Measurements from ENCODE around the gene BAZ2B.
"Not testable (repeated sequence)": the region's sequence is repeated elsewhere in the genome, so short reads cannot be mapped to it uniquely, and the experiment has no call there.

Gene BAZ2B, protein sequence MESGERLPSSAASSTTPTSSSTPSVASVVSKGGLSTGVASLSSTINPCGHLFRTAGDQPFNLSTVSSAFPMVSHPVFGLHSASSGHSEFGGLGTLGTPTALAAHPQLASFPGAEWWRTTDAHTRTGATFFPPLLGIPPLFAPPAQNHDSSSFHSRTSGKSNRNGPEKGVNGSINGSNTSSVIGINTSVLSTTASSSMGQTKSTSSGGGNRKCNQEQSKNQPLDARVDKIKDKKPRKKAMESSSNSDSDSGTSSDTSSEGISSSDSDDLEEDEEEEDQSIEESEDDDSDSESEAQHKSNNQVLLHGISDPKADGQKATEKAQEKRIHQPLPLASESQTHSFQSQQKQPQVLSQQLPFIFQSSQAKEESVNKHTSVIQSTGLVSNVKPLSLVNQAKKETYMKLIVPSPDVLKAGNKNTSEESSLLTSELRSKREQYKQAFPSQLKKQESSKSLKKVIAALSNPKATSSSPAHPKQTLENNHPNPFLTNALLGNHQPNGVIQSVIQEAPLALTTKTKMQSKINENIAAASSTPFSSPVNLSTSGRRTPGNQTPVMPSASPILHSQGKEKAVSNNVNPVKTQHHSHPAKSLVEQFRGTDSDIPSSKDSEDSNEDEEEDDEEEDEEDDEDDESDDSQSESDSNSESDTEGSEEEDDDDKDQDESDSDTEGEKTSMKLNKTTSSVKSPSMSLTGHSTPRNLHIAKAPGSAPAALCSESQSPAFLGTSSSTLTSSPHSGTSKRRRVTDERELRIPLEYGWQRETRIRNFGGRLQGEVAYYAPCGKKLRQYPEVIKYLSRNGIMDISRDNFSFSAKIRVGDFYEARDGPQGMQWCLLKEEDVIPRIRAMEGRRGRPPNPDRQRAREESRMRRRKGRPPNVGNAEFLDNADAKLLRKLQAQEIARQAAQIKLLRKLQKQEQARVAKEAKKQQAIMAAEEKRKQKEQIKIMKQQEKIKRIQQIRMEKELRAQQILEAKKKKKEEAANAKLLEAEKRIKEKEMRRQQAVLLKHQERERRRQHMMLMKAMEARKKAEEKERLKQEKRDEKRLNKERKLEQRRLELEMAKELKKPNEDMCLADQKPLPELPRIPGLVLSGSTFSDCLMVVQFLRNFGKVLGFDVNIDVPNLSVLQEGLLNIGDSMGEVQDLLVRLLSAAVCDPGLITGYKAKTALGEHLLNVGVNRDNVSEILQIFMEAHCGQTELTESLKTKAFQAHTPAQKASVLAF (N-terminal part only)

DNA sequence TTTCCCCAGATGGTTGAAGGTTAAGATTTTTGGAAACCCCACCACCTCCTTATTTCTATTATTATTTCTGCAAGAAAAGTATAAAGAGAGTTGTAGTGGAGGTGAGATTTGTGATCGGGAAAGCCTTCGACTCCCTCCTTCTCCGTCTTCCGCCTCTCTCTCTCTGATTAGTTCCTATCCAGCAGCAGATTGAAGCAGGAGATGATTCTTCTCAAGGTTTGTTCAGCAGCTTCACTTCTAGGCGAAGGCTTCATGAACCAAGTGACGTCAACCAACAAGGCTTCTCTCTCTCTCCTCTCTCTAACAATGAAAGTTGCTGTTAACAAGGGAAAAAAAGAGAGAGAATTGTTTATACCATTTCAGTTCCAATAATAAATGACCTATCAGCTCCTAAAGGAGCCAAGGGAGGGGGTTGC, at the start of gene BAZ2B:
BAZ2B (minus strand) TSS at position 263 of the 416 bp plus-strand sequence. CDS start 137,829 bp downstream, outside the sequence.
- peak; percentile 64 for DNase-seq (ENCODE audit: low read depth)

GRCh38 chr2:159661286-159661685, 44.9 kb upstream of the BAZ2B start:
- DNase-seq (ENCODE audit: low read depth), result no peak

DNA sequence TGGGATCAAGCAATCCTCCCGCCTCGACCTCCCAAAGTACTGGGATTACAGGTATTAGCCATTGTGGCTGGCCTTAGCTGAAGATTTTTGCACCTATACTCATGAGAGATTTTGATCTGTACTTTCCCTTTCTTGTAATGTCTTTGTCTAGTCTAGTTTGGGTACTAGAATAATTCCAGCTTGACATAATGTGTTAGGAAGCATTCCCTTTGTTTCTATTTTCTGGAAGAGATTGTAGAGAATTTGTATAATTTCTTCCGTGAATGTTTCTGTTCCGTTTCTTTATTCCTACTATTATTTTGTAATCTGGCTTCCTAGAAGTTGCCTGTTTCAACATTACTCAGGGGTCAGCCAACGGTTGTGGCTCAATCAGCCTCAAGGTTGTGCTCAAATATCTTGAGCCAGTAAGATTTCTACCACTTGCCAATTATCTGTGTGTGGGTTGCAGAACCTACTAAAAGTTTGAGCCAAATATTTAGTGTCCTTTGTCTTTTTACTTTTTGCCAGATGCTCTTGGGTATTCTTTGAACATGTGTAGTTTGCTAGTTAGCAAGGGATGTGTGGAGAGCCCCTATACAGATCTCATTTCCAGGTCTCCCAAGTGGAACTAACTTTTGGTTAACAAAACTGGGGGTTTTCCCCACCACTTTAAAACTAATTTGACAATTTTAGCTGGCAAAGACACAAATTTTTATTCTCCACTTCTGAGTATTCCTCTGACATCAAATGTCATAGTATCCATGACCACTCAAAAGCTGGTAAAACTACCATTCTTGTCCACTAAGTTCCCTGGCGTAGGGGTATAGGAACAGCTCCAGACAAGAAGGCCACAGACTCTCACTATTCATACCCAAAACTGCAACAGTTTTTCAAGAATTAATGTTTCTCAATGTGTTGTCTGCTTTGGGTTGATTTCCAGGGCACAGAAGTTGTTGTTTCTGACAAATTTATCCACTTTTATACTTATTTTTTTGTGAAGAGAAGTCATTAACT, 42.8 kb upstream of the BAZ2B start:
- peak; percentile 27 for DNase-seq (ENCODE audit: low read depth)

GRCh38 chr2:159653962-159654361, 37.6 kb upstream of the BAZ2B start:
- no peak for DNase-seq (ENCODE audit: low read depth)

DNA sequence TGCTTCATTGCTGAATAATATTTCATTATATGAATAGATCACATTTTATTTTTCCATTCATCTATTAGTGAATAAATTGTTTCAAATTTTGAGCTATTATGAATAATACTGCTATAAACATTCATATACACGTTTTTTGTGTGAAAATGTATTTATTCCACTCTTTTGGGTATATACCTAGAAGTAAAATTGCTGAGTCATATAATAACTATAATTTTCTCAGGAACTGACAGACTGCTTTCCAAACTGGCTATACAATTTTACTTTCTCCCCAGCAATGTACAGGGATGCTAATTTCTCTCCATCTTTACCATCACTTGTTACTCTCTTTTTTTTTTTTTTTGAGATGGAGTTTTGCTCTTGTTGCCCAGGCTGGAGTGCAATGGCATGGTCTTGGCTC, 35.5 kb upstream of the BAZ2B start:
- no peak for DNase-seq (ENCODE audit: low read depth)

GRCh38 chr2:159650574-159650973, 34.2 kb upstream of the BAZ2B start:
- DNase-seq (ENCODE audit: low read depth), result no peak

DNA sequence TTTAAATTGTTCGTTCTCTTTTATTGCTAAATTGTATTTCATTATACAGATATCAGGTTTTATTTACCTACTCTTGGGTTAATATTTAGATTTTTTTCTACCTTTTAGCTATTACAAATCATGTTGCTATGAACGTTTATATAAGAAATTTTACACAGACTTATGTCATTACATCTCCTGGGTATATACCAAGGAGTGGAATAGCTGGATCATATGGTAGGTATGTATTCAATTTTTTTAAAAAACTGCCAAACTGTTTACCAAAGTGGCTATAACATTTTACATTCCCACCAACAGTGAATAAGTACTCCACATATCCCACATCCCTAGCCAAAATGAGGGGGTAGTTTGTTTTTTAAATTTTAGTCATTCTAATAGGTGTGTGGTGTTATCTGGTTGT, 32.3 kb upstream of the BAZ2B start:
- DNase-seq (ENCODE audit: low read depth), result no peak

DNA sequence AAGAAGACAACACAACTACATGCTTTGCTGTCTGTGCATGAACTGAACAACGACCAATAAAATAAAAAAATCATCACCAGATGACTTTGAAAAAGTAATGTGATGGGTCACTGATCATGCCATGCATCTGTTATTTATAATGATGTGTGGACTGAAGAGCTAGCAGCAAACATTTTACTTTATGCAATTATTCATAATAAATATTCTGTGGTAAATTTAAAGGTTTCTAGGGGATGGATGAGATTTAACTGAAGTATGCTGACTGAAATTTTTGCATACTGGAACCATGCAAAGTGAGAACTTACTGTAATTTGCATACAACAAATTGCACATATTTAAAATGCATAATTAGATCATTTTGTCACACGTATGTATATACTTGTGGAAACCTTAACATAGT, 31.3 kb upstream of the BAZ2B start:
- DNase-seq (ENCODE audit: low read depth), result no peak

GRCh38 chr2:159640176-159640575, 23.8 kb upstream of the BAZ2B start:
- DNase-seq (ENCODE audit: low read depth), result no peak

GRCh38 chr2:159639712-159640111, 23.4 kb upstream of the BAZ2B start:
- no peak for DNase-seq (ENCODE audit: low read depth)

DNA sequence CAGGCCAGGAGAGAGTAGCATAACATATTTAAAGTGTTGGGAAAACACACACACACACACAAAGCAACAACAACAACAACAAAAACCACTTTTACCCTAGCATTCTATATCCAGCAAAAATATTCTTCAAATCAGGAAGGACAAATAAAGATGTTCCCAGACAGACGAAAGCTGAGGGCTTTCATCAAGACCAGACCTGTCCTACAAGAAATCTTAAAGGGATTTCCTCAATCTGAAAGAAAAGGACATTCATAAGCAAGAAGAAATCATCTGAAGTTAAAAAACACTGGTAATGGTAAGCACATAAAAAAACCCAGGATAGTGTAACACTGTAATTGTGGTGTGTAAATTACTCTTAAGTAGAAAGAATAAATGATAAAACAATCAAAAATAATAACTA, 22.7 kb upstream of the BAZ2B start:
- no peak for DNase-seq (ENCODE audit: low read depth)

GRCh38 chr2:159637988-159638501, 21.7 kb upstream of the BAZ2B start:
- no peak for DNase-seq (ENCODE audit: low read depth)

DNA sequence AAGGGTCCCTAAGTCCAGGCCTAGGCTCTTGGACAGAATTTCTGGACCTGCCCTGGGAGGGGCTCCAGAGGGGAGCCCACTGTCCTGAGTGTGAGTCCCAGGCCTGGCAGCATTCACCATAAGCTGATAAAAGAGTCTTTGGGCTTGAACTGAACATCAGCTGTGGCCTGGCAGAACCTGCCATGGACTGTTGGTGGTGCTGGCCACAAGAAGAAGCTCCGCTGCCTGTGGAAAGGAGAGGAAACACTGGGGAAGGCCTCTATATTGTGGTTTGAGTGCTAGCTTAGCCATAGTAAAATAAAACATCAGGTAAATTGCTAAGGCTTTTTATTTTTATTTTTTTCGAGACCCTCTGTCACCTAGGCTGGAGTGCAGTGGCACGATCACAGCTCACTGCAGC, 20.9 kb upstream of the BAZ2B start:
- no peak for DNase-seq (ENCODE audit: low read depth)

DNA sequence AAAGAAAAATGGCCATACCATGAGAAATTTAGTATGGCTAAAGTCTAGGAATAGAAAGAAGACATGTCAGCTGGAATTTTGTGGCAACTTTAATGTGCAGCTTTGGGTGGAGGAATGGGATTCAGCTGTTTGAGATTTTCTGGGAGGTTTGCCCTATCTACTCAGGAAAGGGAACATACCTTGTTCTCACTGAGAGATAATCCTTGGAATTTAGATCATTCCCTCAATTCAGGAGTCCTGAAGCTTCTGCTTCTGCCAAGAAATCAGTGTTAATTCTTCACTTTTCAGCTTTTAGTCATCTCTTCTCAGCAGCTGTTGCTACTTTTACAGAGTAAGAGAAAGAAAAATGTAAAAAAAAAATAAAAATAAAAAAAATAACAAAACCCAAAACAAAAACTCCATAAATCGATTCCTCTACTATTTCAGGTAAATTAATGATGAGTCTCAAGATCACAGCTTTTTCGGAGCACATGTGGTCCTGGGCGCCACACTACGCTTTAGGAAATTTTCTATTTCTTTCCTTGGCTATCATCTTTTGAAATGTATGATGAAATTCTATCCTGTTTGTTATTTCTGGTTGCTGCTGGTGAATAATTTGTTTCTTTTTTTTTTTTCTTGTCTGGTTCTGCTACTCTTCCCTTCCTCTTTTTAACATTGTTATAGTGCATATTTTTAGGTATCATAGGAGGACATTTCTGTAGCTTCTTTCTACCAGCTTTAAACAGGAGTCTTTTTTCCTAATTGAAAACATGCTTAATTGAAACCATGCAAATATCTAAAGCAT, 18.9 kb upstream of the BAZ2B start:
- no peak for DNase-seq (ENCODE audit: low read depth)

DNA sequence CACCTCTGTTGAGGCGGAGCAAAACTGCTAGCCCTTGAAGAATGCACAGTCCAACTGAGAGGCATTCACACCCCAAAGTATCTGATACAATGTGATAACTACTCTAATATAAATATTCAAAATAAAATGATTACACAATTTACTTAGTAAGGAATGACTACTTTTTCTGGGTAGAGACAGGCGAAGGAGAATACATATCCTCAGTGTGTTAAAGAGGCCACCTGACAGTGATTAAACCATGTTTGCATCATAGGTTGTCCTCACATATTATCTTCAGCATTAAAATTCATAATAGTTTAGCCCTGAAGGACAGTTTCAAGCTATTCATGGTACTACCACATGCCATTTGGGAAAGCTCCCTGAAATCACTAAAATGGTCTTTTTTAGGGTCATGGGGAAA, 16.9 kb upstream of the BAZ2B start:
- no peak for DNase-seq (ENCODE audit: low read depth)

- not testable (repeated sequence) for DNase-seq (ENCODE audit: low read depth)
Observed at GRCh38 chr2:159625628-159626027, 9.3 kb upstream of the BAZ2B start.

DNA sequence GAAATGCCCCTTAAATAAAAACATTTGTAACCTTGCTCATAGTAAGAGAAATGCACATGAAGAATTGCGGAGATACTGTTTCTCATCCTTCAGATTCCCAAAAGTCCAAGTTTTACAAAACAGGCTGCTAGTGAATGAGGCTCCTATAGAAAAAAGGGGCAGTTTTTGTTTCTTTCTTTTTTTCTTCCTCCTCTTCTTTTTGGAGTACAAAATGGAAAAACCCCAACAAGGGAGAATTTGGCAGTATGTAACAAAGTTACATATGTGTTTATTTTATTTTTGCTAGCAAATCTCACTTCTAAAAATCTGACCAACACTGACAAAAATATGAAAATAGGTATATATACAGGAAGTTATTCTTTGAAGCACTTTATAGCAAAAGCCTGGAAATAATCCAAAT, 7.1 kb upstream of the BAZ2B start:
- DNase-seq (ENCODE audit: low read depth), result no peak

GRCh38 chr2:159622966-159623365, 6.6 kb upstream of the BAZ2B start:
- DNase-seq (ENCODE audit: low read depth), result no peak

DNA sequence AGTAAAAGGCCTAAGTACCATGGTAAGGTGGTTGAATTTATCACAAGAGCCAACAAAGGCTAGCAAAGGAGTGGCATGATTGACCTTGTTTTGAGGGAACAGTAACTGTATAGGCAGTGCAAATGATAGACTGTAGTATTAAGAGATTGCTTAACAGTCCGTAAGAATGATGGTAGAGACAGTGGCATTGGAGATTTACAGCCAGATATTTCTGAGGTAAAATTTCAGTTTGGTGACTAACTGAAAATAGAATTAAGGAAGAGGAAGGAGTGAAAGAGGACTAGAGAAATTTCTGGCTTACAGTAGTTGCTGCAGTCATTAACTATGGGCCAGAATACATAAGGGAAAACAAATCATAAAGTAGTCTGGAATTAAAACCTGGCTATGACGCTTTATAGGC, 4.4 kb upstream of the BAZ2B start:
- no peak for DNase-seq (ENCODE audit: low read depth)

DNA sequence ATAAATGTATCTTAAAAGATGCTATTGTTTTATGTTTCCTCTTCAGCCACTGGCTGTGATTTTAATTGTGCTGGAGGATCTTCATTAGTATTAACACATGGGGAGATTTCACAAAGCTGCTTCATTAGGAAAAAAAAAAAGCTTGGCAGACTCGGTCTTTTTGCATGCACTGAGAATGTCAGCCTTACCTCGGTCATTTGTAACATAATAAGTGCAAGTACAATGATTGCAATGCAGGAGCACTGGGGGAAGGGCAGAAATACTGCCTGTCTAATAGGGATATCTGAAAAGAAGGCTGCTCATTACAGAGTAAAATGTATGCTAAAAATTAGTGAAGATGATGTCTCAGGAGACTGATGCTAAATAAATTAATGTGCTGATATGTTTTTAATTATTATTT, 1.3 kb upstream of the BAZ2B start:
- no peak for DNase-seq (ENCODE audit: low read depth)

Measured in fibroblast of the conjunctiva (primary cell).